ENCODE results near the gene ANGPTL7.

DNA sequence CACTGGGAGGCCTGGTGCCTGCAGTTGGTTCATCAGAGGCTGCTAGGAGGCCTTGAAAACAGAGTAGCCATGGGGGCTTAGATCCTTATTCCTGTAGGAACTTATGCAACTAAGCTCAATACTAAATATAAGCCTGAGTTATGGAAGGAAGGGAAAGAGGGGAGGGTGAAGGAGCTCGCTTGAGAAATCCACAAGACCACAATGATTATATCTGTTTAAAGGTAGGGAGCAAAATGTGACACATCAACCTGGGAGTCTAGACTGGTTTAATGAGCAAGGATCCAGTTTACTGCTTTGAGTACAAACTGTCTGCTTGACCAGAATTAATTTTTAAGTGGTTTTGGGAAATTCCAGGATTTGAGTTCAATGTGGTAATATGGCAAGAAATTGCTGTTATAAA lies 20.4 kb upstream of the ANGPTL7 start:
- TF ChIP-seq, protein P1, sequence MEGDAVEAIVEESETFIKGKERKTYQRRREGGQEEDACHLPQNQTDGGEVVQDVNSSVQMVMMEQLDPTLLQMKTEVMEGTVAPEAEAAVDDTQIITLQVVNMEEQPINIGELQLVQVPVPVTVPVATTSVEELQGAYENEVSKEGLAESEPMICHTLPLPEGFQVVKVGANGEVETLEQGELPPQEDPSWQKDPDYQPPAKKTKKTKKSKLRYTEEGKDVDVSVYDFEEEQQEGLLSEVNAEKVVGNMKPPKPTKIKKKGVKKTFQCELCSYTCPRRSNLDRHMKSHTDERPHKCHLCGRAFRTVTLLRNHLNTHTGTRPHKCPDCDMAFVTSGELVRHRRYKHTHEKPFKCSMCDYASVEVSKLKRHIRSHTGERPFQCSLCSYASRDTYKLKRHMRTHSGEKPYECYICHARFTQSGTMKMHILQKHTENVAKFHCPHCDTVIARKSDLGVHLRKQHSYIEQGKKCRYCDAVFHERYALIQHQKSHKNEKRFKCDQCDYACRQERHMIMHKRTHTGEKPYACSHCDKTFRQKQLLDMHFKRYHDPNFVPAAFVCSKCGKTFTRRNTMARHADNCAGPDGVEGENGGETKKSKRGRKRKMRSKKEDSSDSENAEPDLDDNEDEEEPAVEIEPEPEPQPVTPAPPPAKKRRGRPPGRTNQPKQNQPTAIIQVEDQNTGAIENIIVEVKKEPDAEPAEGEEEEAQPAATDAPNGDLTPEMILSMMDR (IDR thresholded peaks at IDR 0.05): no peak
- no peak for TF ChIP-seq POLR2AphosphoS5 (IDR thresholded peaks at IDR 0.05)
